HG02588 (cell line): Measurements from ENCODE around the gene TSBP1.

Source experiments
- ATAC-seq: cut with Tn5 transposase; IDR thresholded peaks from one replicate; pipeline ENCODE4 v1.9.1; 2021; ENCODE audit warnings: mild to moderate bottlenecking, moderate library complexity; ENCODE audit not compliant: unreplicated experiment

Gene TSBP1, protein sequence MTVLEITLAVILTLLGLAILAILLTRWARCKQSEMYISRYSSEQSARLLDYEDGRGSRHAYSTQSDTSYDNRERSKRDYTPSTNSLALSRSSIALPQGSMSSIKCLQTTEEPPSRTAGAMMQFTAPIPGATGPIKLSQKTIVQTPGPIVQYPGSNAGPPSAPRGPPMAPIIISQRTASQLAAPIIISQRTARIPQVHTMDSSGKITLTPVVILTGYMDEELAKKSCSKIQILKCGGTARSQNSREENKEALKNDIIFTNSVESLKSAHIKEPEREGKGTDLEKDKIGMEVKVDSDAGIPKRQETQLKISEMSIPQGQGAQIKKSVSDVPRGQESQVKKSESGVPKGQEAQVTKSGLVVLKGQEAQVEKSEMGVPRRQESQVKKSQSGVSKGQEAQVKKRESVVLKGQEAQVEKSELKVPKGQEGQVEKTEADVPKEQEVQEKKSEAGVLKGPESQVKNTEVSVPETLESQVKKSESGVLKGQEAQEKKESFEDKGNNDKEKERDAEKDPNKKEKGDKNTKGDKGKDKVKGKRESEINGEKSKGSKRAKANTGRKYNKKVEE

DNA sequence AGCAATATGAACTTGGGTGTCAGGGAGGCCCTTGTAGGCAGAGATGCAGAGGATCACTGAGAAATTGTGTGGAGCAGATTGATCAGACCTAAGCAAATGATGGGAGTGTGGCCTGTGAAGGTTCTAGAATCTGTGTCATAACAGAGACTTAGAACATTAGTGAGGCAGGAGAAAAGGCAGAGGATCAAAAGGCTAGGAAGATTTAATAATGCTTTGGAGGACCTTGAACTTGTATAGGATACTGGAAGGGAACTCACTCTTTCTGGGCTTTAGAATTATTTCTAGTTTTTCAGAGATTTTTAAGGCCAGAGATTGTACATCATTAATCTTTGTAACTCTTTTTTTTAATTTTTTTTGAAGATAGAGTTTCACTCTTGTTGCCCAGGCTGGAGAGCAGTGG, at the start of gene TSBP1:
TSS of gene TSBP1 (minus strand) at position 101 of the 400 bp plus-strand sequence. CDS start 197 bp downstream, outside the sequence.
- ATAC-seq: no peak

DNA sequence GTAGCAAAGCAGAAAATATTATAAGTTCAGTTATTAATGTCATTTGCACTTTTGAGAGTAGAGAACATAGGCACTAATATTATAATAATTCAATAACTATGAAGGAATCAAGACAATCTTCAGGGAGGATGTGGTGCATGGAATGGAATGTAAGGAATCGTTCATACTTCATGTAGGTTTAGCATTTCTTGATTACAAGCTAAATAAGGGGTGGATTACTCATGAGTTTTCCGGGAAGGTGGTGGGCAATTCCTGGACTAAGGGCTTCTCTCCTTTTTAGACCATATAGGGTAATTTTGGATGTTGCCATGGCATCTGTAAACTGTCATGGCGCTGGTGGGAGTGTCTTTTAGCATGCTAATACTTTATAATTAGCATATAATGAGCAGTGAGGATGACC, 44.3 kb upstream of the TSBP1 start:
- no peak for ATAC-seq

DNA sequence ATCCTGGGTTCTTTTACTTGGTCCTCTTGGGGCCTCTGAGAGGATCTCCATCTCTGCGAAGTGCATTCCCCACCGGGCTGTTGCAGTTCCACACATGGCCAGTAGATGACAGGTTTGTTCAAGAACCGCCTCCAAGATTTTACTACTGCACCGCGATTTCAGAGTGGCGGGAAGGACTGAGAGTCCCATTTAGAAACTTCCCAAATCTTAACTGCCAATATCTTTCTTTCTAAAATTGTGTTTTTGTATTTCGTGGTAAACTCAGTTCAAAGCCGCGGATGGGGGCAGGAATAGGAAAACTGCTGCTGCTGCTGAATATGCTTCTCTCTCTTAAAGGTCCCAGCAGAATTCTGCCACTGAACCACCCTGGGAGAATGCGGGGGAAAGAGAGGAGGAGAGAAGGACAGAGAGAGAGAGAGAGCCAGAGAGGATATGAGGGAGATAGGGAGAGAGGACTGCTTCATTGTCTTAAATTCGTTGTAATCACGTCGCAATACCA, 43.9 kb upstream of the TSBP1 start:
- ATAC-seq: no peak

DNA sequence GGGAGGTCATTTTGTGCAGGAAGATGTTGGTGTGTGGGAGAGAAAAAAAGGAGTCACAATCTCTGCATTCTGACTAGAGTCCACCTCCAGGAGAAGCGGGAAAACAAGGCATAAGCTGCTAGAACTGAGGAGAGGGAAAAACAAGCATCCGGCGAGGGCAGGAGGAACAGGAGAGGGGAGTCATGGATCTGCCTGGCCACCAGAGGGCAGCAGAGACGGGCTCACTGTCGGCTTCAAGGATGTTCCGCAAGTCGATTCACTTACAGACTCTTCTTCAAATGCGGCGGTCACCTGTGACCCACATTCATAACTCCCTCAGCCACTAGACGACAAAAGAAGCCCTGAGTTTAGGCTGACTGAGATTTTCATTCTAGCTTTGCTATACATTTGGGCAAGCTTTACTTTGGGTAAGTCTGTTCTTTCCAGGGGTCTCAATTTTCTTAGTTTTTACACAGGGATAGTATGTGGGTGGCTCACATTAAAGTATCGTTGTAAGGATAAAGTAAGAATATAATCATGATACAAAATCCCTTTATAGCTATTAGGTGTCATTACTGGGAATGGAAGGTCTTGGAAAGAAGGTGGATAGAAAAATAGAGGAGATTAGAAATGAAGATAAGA, 41.8 kb upstream of the TSBP1 start:
- no peak for ATAC-seq

DNA sequence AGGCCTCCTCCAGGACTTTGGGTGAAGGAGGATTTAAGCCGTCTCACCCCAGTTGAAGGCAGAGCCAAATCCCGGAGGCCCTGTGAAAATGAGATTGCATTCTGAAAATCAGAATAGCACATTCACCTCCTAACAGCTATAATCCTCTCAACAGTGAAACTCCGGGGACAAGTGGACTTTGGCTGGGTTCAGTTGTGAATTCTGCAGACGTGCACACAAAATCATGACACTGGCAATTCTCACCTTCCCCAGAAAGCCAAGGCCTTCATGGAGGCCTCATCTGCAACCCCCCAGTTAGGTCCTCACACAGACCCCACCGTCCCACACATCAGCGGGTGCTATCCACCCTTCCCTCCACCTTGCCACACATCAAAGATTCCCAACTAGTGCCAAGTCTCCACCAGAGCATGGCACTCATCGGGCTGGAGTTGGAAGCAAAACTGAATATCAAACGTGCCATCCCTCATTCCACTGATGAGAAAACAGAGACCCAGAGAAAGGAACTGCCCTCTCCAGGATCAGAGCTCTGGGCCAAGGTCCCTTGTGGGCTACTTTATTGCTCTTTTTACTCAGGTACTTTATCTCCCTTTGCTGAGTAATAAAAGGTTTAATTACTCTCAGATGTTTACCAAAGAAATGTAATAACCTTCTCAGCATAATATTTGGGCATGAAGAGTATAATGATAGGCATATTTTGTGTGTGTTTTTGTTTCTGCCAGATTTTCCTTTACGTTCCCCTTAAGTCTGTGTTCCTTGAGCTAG, 40.0 kb upstream of the TSBP1 start:
- ATAC-seq: no peak

DNA sequence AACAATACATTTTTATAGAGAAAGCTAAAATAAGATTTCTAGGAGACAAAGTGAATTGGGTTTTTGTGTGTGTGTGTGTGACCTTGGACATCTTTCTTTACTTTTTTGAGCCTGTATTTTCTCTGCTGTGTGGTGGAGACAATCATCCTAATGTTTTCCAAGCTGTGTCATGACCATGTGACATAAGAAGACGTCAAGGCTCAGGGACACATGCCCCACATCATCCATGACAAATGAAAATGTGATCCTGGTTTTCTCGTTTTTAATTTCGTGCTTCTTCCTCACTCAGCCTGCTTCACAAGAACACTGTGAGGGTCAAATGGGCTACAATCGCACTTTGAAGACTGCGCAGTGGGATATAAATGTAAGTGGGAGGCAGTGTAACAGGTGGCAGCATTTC, 39.2 kb upstream of the TSBP1 start:
- ATAC-seq: no peak

DNA sequence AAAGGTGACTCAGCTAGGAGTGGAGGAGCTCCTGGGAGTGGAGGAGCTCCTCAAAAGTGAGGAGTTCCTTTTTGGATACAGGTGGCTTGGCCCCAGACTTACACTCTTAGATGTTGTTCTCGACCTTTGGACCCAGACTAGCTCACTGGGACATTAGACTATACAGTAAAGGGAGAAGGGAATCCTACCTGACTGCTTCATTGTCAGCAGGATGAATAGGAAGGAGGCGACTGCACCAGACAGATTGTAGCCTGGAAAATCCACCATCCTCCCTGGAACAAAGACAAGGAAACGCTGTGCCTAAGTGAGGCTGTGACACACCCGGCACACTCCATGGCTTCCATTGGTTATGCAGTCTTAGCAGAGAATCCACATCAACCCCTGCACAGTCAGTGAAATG, 35.2 kb upstream of the TSBP1 start, which contains the start of gene BTNL2:
TSS of gene BTNL2 (minus strand) at position 325 of the 400 bp plus-strand sequence. CDS start at position 267, 58 bp downstream.
- no peak for ATAC-seq

DNA sequence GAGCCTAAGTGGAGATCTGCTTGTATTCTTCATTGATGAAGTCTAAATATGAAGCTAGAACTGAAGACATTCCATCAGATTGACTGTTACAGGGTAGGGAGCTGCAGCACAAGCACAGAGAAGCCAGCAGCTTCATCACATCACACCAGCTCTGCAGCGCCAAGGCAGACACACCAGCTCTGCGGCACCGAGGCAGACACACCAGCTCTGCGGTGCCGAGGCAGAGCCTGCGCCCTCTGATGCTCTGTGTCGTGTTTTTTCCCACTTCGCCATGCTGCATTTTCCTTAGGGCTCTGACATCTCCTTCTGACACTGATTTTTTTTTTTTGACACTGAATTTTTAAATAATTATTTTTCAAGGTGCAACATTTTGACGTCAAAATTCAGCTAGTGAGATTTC, 34.5 kb upstream of the TSBP1 start:
- no peak for ATAC-seq

DNA sequence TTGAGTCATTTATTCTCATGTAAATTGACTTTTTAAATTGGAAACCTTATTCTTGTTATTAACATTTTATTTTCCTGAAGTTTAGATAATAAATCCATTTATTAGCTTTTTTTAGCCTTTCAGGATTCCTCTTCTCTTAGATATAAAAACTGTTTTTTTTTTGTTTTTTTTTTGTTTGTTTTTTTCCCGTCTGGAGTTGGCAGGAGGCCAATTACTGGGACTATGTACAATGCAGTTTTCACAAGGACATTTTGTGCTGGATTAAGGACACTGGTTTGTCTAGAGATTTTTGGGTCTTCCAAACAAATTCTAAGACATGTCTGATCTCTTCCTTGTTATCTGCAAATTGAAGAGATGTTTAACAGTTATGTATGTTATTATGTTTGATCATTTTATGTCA, 34.0 kb upstream of the TSBP1 start:
- ATAC-seq: no peak

DNA sequence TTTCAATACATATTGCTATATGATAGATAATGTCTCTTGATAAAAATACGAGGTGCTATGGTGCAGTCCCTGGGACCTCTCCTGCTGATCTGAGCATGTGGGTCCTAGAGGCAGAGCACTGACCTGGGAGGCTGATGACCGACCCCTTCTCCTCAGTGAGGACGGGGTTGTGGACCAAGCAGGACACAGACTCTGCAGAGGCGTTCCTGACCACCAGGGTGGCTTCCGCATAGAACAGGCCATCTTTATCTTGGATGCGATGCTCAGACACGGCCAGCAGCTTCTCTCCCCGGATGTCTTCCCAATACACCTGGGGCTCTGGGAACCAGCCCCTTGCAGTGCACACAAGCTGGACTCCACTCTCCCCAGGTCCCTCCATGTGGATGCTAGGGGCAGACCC, 31.1 kb upstream of the TSBP1 start:
- no peak for ATAC-seq

DNA sequence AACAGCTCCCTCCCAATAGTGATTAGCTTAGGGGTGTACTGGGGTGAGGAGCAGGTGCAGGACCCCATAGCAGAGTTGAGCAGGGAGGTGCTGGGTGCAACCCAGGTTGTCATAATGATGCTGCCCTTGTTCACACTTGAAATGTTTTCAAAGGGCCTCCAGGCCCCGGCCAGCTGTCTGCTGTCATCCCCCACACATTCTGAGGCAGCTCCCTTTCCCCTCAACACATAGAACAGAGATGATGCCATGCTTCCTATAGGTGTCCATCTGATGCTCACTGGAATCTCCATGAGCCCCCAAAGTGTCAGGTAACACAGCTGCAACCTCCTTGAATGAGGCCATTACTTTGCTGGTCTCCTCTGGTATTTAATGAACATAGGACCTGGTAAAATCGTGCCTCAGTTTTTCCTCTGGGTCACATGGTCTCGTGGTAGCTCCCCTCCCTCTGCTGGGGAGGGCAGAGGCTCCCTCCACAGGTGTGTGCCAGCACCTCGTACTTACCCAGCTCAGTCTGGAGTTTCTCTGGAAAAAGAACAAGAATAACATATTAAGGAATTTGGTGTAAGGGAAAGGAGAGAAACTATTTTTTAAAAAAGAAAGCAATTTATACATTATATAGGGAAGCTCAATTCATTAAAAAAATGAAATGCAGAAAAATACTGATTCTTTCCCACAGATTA, 29.7 kb upstream of the TSBP1 start:
- no peak for ATAC-seq

DNA sequence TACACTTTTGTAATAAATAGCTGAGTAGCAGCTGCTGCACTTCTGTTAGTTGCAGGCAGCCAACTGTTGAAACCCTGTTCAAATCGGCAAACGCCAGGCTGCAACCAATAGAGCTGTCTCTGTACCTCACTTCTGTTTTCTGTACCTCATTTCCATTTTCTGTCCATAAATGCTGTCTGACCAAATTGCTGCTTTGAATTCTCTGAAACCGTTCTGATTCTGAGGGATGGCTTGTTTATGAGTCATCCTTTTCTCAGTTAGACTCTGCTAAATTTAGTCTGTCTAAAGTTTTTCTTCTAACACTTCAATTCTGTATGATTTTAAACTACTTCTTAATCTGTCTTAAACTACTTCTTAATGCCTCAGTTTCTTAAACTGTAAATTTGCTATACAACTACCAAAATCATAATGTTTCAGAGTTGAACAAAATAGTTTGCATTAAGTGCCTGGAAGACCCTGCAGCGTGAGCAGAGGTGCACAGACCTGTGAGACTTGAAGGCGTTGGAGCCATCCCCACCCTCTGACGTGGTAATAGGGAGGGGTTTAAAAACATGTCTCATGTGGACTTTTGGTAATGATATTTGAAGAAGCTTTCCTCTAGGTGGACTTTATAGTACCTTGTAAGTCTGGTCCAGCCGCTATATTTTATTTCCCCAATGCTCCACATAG, 25.7 kb upstream of the TSBP1 start:
- peak; percentile 65 for ATAC-seq

DNA sequence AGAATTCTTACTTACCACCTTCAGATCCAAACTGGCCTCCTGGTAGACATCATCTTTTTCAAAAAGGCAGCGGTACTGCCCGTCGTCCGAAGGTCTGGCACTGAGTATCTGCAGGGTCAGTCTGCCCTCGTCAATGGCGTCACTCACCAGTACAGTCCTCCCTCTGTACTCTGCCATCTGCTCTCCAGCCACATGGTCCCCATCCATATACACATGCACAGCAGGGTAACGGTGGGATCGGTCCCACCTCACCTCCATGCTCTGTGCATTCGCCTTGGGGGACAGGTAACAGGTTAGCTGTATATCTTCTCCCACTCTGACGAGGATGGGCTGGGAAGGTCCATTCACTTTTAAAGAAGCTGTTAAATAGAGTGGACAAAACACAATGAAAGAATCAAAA, 24.3 kb upstream of the TSBP1 start:
- ATAC-seq: no peak

DNA sequence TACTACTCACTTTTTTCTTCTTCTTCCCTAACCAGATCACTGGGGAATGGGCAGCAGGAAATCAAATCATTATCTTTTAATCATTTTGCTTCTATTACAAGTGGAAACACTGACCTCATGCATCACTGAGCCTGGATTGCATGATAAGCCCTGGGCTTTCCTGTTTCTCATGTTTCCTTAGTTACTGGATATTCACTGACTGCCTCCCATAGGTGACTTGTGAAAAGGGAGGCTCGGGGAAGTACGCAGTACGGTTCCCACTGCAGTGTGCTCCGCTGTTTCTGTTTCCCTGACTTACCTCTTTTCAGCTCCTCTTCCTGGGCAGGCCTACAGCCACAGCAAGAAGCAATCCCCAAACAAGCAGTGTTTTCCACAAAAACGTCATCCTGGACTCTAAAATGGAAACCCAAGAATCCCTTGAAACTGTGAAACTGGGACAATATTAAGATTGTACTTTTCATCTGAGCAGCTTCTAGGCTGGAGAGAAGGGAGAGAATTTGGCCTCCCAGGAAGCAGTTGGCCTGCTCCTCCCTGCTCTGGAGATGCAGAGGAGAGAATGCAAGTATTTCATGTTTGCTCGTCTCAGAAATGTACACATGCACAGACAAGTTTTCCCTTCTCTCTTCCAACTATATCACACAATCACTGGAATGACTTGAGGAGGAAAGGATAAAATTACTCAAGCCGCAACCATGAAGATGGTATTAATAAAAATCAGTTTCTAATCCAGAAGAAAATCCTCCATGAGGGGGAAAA, 22.1 kb upstream of the TSBP1 start:
- no peak for ATAC-seq

DNA sequence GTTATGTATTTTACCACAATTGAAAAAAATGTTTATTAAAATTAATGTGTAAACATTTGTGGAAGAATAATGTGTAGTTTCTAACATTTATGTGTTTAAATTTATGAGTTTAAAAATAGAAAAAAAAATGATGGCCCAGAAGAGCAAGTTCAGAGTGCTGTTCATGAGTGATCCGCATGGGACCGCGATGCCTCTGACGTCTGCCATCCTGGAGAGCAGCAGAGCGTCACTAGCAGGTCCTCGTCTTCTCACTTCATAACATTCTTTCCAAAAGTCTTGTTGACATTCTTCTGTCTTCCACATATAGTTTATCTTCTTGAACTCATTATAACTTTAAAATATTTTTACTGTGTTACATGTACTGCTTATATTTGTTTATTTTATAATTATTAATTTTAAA, 19.8 kb upstream of the TSBP1 start:
- ATAC-seq: no peak

DNA sequence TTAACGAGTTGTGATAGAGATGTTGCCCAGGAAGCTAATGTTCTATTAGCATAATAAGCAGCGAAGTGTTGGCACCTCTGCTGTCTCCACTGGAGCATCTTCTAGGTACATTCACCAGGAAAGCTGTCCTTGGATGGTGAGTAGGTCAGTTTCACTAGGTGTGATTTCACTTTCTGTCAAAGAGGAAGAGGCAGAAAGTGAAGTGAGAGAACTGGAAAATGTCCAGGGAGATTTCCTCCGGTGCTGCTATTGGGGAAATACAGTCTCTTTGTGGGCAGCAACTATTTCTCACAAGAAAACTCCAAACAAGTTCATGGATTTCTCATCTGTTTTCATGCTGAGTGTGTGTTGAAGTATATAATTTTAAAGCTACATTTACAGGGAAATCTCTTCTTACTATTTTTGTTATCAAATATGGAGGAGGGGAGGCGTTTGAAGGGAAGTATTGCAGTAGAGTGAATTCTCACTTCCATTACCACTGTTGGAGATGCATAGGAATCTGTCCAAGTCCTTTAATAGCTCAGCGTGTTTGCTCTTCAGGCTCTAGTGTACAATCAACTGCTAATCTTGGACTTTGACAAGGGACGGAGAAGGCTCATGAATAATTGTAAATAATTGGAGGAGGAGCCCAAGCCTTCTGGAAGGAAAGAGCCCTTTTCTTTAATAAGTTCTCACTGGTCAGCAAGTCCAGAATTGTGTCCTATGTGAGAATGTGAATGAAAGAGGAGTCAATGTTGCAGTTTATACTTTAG, 16.1 kb upstream of the TSBP1 start:
- no peak for ATAC-seq

DNA sequence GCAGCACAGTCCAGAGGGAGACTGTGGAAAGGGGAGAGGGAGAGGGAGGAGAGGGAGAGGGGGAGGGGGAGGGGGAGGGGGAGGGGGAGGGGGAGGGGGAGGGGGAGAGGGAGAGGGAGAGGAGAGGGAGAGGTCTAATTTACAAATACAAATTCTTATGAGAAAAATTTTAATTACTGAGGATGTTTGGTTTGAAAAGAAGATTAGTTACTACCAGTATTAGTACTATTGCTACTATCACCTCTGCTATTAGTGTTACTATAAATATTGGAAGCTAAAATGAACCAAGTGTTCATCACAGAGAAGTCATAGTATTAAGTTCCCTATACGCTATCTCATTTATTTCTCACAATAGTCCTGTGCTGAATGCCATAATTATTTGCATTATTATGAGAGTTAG, 14.3 kb upstream of the TSBP1 start:
- no peak for ATAC-seq

DNA sequence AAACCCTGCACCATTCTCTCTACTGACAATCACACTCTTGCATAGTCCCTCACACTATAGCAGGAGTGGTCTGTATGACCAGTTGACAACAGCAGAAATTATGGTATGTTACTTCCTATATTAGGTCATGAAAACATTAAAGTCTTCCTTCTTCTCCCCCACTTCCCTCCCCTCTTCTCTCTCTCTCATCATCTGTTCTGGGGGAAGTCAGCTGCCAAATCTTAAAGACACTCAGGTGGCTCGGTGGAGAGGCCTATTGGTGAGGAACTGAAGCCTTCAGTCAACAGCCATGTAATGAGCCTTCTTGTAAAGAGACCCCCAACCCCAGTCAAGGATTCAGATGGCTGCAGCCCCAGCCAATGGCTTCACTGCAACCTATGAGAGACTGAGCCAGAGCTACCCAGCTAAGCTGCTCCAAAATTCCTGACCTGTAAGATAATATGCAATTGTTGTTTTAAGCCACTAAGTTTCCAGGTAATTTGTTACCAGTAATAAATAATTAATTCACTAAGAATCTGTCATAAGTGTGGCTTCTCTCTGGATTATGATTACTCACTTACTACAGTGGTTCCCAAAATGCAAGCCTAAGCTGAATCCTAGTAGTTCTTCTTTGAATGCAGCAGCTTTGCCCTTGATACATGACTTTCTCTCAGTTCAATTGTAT, 11.2 kb upstream of the TSBP1 start:
- no peak for ATAC-seq
